DND-41 (cell line): ENCODE measurements around the gene PTPN4.

ENCODE experiments used
- EZH2 ChIP-seq: IDR thresholded peaks from 3 replicates; pipeline ENCODE4 v1.6.1; 2012; ENCODE audit warnings: borderline replicate concordance, low read depth, mild to moderate bottlenecking, moderate library complexity, low read length, inconsistent platforms; ENCODE audit not compliant: severe bottlenecking
- TF ChIP-seq, protein P1 (sequence below): IDR thresholded peaks from 2 replicates; pipeline ENCODE4 v1.5.1; 2012; ENCODE audit warnings: borderline replicate concordance, low read length, moderate library complexity, mild to moderate bottlenecking; ENCODE audit not compliant: poor library complexity, severe bottlenecking; ENCODE audit errors: extremely low read depth

DNA sequence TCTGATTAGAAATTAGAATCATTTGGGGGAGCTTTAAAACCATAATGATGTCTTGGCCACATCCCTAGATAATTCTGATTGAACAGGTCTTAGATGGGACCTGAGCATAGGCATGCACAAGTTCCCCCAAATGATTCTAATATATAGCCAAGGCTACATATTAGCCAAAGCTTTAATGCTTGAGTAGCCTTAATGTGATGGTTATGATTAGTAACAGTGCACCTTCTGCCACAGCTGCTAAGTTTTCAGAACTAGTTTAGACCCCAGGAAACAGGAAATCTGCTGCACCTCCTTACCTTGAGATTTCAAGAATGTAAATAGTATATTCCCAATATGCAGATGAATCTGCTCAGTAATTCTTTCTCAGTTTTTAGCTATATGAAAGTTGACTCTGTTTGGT lies 119.8 kb downstream of the PTPN4 start:
- TF ChIP-seq, protein P1, sequence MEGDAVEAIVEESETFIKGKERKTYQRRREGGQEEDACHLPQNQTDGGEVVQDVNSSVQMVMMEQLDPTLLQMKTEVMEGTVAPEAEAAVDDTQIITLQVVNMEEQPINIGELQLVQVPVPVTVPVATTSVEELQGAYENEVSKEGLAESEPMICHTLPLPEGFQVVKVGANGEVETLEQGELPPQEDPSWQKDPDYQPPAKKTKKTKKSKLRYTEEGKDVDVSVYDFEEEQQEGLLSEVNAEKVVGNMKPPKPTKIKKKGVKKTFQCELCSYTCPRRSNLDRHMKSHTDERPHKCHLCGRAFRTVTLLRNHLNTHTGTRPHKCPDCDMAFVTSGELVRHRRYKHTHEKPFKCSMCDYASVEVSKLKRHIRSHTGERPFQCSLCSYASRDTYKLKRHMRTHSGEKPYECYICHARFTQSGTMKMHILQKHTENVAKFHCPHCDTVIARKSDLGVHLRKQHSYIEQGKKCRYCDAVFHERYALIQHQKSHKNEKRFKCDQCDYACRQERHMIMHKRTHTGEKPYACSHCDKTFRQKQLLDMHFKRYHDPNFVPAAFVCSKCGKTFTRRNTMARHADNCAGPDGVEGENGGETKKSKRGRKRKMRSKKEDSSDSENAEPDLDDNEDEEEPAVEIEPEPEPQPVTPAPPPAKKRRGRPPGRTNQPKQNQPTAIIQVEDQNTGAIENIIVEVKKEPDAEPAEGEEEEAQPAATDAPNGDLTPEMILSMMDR: no peak
- TF ChIP-seq EZH2: no peak
